ENCODE measurements around the gene RABEP2. TPM values are rescaled to one million over a fixed set of nuclear protein-coding genes. Genes with fewer than 3 reads are reported as not detected.
A peak's percentile ranks its signal among the peaks of the same experiment; 100 is the strongest.
"Not testable (repeated sequence)": the region's sequence is repeated elsewhere in the genome, so short reads cannot be mapped to it uniquely, and the experiment has no call there.

RABEP2 gene
- total RNA-seq = 33.5 and 52.1 TPM in 2 replicates

GRCh38 chr16:28924762-28925385 is at the start of gene RABEP2:
TSS of gene RABEP2 (minus strand) at chr16:28925238. CDS start at chr16:28925163, 75 bp downstream.
- DNase-seq (ENCODE audit: low read depth) = peak; percentile 54

DNA sequence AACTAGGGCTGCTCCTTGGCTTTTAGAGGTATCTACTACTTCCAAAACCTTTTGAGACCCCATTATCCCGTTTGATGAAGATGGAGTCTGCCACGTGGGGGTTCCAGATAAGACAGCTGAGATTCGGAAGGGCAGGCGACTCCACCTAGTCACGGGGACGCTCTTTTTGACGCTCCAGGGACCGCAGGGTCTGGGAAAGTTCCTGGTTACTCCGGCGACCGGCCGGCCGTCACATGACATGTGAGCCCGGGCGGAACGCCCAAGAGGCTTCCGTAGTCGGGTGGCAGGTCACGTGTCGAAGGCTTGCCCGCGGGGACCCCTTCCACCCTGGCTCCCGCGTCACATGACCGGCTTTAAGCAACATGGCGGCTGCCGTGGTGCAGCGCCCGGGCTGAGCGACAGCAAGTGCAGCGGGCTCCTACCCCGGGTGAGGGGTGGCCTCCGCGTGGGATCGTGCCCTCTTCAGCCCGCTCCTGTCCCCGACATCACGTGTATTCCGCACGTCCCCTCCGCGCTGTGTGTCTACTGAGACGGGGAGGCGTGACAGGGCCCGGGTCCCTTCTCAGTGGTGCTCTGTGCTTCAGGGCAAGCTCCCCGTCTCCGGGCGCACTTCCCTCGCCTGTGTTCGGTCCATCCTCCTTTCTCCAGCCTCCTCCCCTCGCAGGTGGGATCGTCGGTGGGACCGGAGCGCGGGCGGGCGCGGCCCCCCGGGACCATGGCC is 49.6 kb upstream of the RABEP2 start, which contains the start of gene SPNS1:
TSS of gene SPNS1 (plus strand) at position 342 of the 721 bp plus-strand sequence. CDS start at position 716, 374 bp downstream.
- DNase-seq (ENCODE audit: low read depth) = peak; percentile 88

GRCh38 chr16:28974007-28974436 is 49.0 kb upstream of the RABEP2 start:
- DNase-seq (ENCODE audit: low read depth) = peak; percentile 56

- not testable (repeated sequence) for DNase-seq (ENCODE audit: low read depth)
Observed at GRCh38 chr16:28969696-28970095, 44.7 kb upstream of the RABEP2 start.

DNA sequence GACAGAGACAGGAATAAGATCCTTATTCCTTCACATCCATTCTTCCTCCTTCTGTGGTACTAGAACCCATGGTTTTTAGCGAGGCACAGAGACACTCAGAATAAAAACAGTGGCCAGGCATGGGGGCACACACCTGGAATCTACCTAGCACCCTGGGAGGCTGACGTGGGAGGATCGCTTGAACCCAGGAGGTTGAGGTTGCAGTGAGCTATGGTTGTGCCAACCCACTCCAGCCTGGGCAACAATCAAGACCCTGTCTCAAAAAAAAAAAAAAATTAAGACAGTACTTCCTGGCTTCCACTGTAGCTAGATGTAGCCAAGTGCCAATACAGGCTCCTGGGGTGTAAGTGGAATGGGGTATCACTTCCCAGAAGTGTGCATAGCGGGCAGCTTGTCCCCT is 42.1 kb upstream of the RABEP2 start:
- no peak for DNase-seq (ENCODE audit: low read depth)

DNA sequence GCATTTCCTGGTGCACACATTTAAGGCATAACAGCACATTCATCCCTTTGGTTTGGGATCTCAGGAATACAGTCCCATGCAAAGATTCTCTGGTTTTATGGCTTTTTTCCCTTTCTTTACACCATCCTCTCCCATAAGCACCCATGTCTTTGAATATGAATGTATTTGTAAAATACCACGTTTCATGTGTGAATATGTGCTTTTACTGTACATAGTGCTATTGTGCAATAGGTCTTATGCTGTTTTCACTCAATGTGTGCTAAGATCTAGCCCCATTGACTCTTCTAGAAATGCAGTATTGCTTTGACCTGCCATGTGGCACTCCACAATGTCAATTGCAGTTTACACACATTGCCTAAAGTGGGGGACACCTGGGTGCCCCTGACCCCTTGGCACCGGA is 39.5 kb upstream of the RABEP2 start:
- DNase-seq (ENCODE audit: low read depth) = no peak

GRCh38 chr16:28964072-28964471 is 39.0 kb upstream of the RABEP2 start:
- no peak for DNase-seq (ENCODE audit: low read depth)

DNA sequence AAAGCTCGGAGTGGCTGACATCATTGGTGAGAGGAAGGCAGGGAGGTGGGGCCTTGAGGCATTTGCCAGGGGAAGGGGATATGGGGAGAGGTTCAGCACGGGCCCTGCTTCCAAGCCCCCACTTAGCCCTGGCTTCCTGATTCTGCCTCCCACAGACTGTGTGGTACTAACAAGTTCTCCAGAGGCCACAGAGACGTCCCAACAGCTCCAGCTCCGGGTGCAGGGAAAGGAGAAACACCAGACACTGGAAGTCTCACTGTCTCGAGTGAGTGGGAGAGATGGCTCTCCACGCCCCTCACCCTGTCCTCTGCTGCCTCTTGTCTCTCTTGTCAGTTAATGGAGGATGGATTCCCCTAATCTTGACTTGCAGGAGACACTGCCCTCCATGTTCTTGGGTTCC is 33.8 kb upstream of the RABEP2 start:
- DNase-seq (ENCODE audit: low read depth) = no peak

GRCh38 chr16:28958216-28958615 is 33.2 kb upstream of the RABEP2 start:
- DNase-seq (ENCODE audit: low read depth) = no peak

DNA sequence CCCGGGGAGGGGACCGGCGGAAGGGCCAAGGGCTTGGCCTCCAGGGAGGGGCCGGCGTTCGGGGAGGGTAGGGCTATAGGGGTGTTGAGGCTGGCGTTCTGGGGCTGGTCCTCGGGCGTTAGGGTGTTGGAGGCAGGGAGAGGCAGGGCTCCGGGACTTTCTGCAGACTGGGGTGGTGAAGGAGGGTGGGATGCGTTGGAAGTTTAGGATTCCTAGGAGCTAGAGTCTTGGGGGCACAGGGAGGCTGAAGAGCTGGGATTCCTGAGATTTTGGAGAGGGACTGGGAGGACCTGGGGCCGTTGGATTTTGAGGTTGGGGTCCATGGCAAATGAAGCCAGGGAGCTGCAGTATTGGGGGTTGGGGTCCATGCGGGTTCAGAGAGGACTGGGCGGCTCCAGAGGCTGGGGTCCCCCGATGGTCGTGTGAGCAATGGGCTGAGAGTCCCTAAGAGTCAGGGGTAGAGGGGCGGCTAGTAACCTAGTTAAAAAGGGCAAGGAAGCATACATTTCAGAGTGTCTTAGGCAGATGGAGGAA is 26.4 kb upstream of the RABEP2 start:
- no peak for DNase-seq (ENCODE audit: low read depth)

DNA sequence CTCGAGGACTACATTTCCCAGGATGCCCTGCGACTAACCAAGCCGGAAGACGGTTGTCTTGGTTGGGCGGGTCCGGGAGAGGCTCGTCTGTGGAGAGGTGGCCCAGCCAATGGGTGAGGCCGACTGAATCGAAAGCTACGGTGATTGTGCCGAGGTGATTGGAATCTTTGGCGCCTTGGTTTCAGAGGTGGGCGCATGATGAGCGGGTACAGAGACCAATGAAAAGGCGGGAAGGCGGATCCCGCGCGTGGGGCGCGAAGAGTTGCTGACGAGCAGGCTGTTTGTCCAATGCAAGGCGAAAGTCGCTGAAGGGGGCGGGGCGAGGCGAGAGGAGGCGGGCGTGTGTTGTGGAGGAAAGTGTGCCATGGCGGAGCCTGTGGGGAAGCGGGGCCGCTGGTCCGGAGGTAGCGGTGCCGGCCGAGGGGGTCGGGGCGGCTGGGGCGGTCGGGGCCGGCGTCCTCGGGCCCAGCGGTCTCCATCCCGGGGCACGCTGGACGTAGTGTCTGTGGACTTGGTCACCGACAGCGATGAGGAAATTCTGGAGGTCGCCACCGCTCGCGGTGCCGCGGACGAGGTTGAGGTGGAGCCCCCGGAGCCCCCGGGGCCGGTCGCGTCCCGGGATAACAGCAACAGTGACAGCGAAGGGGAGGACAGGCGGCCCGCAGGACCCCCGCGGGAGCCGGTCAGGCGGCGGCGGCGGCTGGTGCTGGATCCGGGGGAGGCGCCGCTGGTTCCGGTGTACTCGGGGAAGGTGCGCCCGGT is 25.8 kb upstream of the RABEP2 start, which contains the start of gene NFATC2IP:
TSS of gene NFATC2IP (plus strand) at position 290 of the 762 bp plus-strand sequence. CDS start at position 365, 75 bp downstream.
- peak; percentile 99 for DNase-seq (ENCODE audit: low read depth)

GRCh38 chr16:28946681-28947080 is 21.6 kb upstream of the RABEP2 start:
- DNase-seq (ENCODE audit: low read depth) = no peak

DNA sequence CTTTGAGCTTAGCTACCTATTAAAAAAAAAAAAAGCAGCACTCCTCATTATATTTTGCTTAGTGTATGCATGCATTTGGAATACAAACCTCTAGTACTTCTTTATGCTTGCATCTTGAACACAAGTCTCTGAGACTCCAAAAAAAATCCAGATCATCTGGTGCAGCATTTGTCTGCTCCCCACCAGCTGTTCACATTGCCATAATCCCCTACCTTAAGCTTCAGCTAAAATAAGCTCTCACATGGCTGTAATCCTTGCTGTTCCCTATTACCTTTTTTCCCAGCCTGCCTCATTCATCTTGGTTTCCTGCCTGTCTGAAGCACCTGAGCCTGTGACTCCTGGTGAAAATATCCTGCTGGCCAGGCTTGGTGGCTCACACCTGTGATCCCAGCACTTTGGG is 18.2 kb upstream of the RABEP2 start:
- DNase-seq (ENCODE audit: low read depth) = no peak

- DNase-seq (ENCODE audit: low read depth) = not testable (repeated sequence)
Observed at GRCh38 chr16:28939825-28940224, 14.8 kb upstream of the RABEP2 start.

- no peak for DNase-seq (ENCODE audit: low read depth)
Observed at GRCh38 chr16:28938721-28939120, 13.7 kb upstream of the RABEP2 start.

- no peak for DNase-seq (ENCODE audit: low read depth)
Observed at GRCh38 chr16:28937222-28937876, 12.3 kb upstream of the RABEP2 start.

- no peak for DNase-seq (ENCODE audit: low read depth)
Observed at GRCh38 chr16:28936784-28937155, 11.7 kb upstream of the RABEP2 start.

GRCh38 chr16:28935924-28936783 is 11.1 kb upstream of the RABEP2 start:
- peak; percentile 41 for DNase-seq (ENCODE audit: low read depth)

DNA sequence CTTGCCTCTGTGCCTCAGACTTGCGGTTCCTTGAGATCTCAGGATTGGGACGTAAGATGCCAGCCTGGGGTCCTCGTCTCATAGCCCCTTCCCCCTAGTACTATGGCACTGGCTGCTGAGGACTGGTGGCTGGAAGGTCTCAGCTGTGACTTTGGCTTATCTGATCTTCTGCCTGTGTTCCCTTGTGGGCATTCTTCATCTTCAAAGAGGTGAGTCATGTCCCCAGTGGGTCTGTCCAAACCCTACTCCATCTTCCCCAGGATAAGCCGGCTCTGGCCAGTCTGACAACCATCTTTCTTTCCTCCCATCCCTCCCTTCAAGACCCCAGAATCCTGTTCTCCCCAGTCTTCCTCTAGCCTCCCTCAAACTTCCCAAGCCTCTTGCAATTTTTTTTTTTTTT is 10.3 kb upstream of the RABEP2 start:
- no peak for DNase-seq (ENCODE audit: low read depth)

DNA sequence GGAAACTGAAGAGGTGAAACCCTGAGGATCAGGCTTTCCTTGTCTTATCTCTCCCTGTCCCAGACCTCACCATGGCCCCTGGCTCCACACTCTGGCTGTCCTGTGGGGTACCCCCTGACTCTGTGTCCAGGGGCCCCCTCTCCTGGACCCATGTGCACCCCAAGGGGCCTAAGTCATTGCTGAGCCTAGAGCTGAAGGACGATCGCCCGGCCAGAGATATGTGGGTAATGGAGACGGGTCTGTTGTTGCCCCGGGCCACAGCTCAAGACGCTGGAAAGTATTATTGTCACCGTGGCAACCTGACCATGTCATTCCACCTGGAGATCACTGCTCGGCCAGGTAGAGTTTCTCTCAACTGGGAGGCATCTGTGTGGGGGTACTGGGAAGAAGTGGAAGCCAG is 8.1 kb upstream of the RABEP2 start:
- DNase-seq (ENCODE audit: low read depth) = no peak

Data from renal cortical epithelial cell (primary cell).